ENCODE measurements around the gene KHK.
"Not testable (repeated sequence)": the region's sequence is repeated elsewhere in the genome, so short reads cannot be mapped to it uniquely, and the experiment has no call there.

The KHK gene

DNA sequence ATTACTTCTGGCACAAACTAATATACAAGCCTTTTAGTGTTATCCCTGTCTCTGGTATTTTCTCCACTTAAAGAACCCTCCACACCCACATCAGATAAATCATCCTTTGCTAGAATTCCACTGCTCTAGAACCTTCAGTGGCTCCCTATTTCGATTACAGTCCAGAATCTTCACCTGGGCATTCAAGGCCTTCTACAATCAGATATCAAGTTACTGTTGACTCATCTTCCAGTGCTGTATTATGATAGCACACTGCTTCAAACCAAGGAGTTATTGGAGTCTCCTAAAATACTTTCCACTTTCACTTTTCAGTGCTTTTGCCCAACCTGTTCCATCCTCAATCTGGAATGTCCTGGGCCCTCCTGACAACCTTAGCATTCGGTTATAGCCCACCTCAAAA, 28.9 kb downstream of the KHK start:
- no peaks in the 10 kb centered on the region for H3K36me3 ChIP-seq (ENCODE audit: control insufficient read depth, insufficient read depth, low read length)
- no peak for DNase-seq (ENCODE audit: extremely low read depth, insufficient read length)
- TF ChIP-seq, protein P1, sequence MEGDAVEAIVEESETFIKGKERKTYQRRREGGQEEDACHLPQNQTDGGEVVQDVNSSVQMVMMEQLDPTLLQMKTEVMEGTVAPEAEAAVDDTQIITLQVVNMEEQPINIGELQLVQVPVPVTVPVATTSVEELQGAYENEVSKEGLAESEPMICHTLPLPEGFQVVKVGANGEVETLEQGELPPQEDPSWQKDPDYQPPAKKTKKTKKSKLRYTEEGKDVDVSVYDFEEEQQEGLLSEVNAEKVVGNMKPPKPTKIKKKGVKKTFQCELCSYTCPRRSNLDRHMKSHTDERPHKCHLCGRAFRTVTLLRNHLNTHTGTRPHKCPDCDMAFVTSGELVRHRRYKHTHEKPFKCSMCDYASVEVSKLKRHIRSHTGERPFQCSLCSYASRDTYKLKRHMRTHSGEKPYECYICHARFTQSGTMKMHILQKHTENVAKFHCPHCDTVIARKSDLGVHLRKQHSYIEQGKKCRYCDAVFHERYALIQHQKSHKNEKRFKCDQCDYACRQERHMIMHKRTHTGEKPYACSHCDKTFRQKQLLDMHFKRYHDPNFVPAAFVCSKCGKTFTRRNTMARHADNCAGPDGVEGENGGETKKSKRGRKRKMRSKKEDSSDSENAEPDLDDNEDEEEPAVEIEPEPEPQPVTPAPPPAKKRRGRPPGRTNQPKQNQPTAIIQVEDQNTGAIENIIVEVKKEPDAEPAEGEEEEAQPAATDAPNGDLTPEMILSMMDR (IDR thresholded peaks at IDR 0.05; ENCODE audit: insufficient read depth, low read length, poor library complexity, severe bottlenecking) = no peak
- H3K27me3 ChIP-seq (replicated peaks; ENCODE audit: control insufficient read depth, insufficient read depth, low read length) = peaks cover 4% of the 10 kb centered on the region
- no peak overlapping the region for H3K4me3 ChIP-seq (replicated peaks; ENCODE audit: low read depth, low read length)

DNA sequence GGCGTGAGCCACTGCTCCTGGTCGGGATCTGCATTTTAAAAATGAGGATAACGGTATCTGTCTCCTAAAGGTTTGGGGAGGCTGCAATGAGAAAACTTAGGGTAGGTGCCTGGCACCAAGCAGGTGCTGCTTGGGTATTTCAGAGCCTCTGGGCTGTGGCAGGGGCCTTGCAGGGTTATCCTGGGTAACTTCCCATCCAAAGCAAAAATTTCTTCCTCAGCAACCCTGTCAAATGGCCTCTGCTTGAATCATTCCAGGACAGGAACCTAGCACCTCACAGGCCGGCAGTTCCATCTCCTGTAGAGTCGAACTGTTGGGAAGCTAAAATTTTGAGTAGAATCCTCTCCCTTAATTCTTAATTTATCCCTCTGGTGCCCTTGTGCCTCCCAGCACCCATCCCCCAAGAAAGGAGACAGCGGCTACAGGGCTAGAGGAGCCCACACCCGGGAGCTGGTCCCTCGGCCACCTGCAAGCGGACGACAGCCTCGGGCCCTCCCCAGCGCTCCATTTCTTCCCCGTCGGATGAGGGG, 31.5 kb downstream of the KHK start:
- TF ChIP-seq, protein P1 (IDR thresholded peaks at IDR 0.05; ENCODE audit: insufficient read depth, low read length, poor library complexity, severe bottlenecking) = no peak
- no peak for DNase-seq (ENCODE audit: extremely low read depth, insufficient read length)
- Histone ChIP-seq H3K36me3 (ENCODE audit: control insufficient read depth, insufficient read depth, low read length) (no peaks in the 10 kb centered on the region), H3K27me3 (replicated peaks; ENCODE audit: control insufficient read depth, insufficient read depth, low read length) (peaks cover 4% of the 10 kb centered on the region), H3K4me3 (replicated peaks; ENCODE audit: low read depth, low read length) (no peak overlapping the region)

DNA sequence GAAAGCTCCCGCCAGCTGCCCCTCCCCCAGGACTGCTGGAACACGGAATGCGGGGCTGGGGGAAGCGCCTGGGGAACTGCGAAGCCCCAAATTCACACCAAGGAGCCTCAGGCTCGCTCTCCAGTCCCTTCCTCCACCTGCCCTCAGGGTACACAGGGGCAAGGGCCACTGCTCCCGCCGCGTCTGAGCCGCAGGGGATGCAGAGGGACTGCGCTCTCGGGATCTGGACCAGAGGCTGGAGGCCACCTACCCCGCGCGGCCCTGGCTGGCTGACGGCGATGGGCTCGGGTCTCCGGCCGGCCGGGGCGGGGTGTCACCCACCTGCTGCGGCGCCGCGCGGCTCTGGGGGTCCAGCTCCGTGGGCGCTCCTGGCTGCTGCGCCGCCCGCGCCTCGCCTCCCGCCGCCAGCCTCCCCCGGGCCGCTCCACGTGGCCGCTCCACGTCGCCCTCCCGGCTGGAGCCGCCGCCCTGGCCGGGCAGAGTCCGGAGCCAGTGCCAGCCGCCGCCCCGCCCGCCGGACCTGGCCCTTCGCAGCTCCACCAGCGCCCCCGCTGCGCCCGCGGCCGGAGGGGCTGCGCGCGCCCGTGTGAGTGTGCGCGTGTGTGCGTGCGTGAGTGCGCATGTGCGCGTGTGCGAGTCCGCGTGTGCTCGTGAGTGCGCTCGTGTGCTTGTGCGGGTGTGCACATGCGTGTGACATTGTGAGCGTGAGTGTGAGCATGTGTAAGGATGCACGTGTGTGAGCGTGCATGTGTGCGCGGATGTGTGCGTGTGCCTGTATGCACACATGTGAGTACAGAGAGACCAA, 32.2 kb downstream of the KHK start, which contains the start of gene CGREF1:
Gene CGREF1, minus strand, starts transcription at position 604 of the 805 bp plus-strand sequence. CDS start 14,762 bp downstream, outside the sequence.
- Histone ChIP-seq H3K36me3 (ENCODE audit: control insufficient read depth, insufficient read depth, low read length) (no peaks in the 10 kb centered on the region), H3K4me3 (replicated peaks; ENCODE audit: low read depth, low read length) (peak within 1 kb of the TSS; percentile 30), H3K27me3 (replicated peaks; ENCODE audit: control insufficient read depth, insufficient read depth, low read length) (peaks cover 4% of the 10 kb centered on the region)
- TF ChIP-seq, protein P1 (IDR thresholded peaks at IDR 0.05; ENCODE audit: insufficient read depth, low read length, poor library complexity, severe bottlenecking) = no peak
- DNase-seq (ENCODE audit: extremely low read depth, insufficient read length) = no peak

- H3K4me3 ChIP-seq (replicated peaks; ENCODE audit: low read depth, low read length); H3K36me3 ChIP-seq (ENCODE audit: control insufficient read depth, insufficient read depth, low read length); DNase-seq (ENCODE audit: extremely low read depth, insufficient read length); H3K27me3 ChIP-seq (replicated peaks; ENCODE audit: control insufficient read depth, insufficient read depth, low read length): not testable (repeated sequence)
Observed at GRCh38 chr2:27119330-27119670, 32.7 kb downstream of the KHK start.

- TF ChIP-seq, protein P1 (IDR thresholded peaks at IDR 0.05; ENCODE audit: insufficient read depth, low read length, poor library complexity, severe bottlenecking) = no peak
- H3K36me3 ChIP-seq (ENCODE audit: control insufficient read depth, insufficient read depth, low read length) = no peaks in the 10 kb centered on the region
- no peak overlapping the region for H3K4me3 ChIP-seq (replicated peaks; ENCODE audit: low read depth, low read length)
- DNase-seq (ENCODE audit: extremely low read depth, insufficient read length) = no peak
- H3K27me3 ChIP-seq (replicated peaks; ENCODE audit: control insufficient read depth, insufficient read depth, low read length) = peaks cover 4% of the 10 kb centered on the region
Observed at GRCh38 chr2:27121906-27122305, 35.3 kb downstream of the KHK start.

DNA sequence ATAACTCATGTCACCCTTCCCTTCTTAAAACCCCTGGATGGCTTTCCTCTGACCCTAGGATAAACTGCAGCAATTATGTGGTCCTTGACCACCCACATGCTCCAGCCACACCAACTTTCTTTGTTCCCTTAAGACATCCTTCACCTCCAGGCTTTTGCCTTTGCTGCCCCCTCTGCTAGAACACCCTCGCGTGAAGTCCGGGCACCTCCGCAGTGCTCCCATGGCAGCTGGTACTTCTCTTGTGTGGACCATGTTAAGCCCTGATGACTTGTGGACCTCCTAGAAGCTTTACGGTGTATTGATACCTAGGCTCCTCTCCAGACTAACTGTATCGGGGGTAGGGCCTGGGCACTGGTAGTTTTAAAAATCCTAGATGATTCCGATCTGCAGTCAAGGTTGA, 36.2 kb downstream of the KHK start:
- no peak for DNase-seq (ENCODE audit: extremely low read depth, insufficient read length)
- TF ChIP-seq, protein P1 (IDR thresholded peaks at IDR 0.05; ENCODE audit: insufficient read depth, low read length, poor library complexity, severe bottlenecking) = no peak
- peaks cover 4% of the 10 kb centered on the region for H3K27me3 ChIP-seq (replicated peaks; ENCODE audit: control insufficient read depth, insufficient read depth, low read length)
- no peak overlapping the region for H3K4me3 ChIP-seq (replicated peaks; ENCODE audit: low read depth, low read length)
- H3K36me3 ChIP-seq (ENCODE audit: control insufficient read depth, insufficient read depth, low read length) = no peaks in the 10 kb centered on the region

All from GM06990 (cell line).